ENCODE measurements around the gene IGFBP7. TPM values are rescaled to one million over a fixed set of nuclear protein-coding genes. Genes with fewer than 3 reads are reported as not detected.
"Not testable (repeated sequence)": the region's sequence is repeated elsewhere in the genome, so short reads cannot be mapped to it uniquely, and the experiment has no call there.

Gene IGFBP7
- total RNA-seq, 2 experiments from 2014 or later = not detected

- no peak for DNase-seq
- Mint-ChIP-seq H3K4me3 (no peak overlapping the region), H3K27me3 (no peaks in the 10 kb centered on the region), H3K9me3 (no peaks in the 10 kb centered on the region), H3K27ac (no peak overlapping the region), H3K4me1 (ENCODE audit: low read depth) (no peaks in the 10 kb centered on the region), H3K36me3 (ENCODE audit: low read depth) (no peaks in the 10 kb centered on the region)
- TF ChIP-seq, protein P1, sequence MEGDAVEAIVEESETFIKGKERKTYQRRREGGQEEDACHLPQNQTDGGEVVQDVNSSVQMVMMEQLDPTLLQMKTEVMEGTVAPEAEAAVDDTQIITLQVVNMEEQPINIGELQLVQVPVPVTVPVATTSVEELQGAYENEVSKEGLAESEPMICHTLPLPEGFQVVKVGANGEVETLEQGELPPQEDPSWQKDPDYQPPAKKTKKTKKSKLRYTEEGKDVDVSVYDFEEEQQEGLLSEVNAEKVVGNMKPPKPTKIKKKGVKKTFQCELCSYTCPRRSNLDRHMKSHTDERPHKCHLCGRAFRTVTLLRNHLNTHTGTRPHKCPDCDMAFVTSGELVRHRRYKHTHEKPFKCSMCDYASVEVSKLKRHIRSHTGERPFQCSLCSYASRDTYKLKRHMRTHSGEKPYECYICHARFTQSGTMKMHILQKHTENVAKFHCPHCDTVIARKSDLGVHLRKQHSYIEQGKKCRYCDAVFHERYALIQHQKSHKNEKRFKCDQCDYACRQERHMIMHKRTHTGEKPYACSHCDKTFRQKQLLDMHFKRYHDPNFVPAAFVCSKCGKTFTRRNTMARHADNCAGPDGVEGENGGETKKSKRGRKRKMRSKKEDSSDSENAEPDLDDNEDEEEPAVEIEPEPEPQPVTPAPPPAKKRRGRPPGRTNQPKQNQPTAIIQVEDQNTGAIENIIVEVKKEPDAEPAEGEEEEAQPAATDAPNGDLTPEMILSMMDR (IDR thresholded peaks at IDR 0.05) = no peak
- intact Hi-C loops (cut with micrococcal nuclease) = no loop called here
- POLR2A ChIA-PET = no interaction called here
- no peak for ATAC-seq
- CTCF ChIA-PET = interaction anchor here (1.5 kb wide), 1 partner anchor 98 kb away, joined by 3 read pairs; no protein-coding TSS in a partner anchor
Measured at GRCh38 chr4:57064811-57065711, 45.1 kb downstream of the IGFBP7 start.

GRCh38 chr4:57064120-57064519 lies 46.1 kb downstream of the IGFBP7 start:
- intact Hi-C loops (cut with micrococcal nuclease) = no loop called here
- DNase-seq = no peak
- ChIA-PET POLR2A (no interaction called here), CTCF (no interaction called here)
- no peak overlapping the region for H3K4me3 Mint-ChIP-seq
- TF ChIP-seq, protein P1 (IDR thresholded peaks at IDR 0.05) = no peak
- ATAC-seq = no peak
- peaks cover 2% of the 10 kb centered on the region for H3K9me3 Mint-ChIP-seq
- peaks cover 6% of the 10 kb centered on the region for H3K27me3 Mint-ChIP-seq
- no peaks in the 10 kb centered on the region for H3K4me1 Mint-ChIP-seq (ENCODE audit: low read depth)
- H3K27ac Mint-ChIP-seq = no peak overlapping the region
- H3K36me3 Mint-ChIP-seq (ENCODE audit: low read depth) = no peaks in the 10 kb centered on the region

- Mint-ChIP-seq H3K27me3 (peaks cover 7% of the 10 kb centered on the region), H3K27ac (no peak overlapping the region), H3K4me1 (ENCODE audit: low read depth) (no peaks in the 10 kb centered on the region), H3K9me3 (peaks cover 3% of the 10 kb centered on the region), H3K36me3 (ENCODE audit: low read depth) (no peaks in the 10 kb centered on the region), H3K4me3 (no peak overlapping the region)
- TF ChIP-seq, protein P1 (IDR thresholded peaks at IDR 0.05) = no peak
- CTCF ChIA-PET = no interaction called here
- POLR2A ChIA-PET = no interaction called here
- no peak for DNase-seq
- ATAC-seq = no peak
- intact Hi-C loops (cut with micrococcal nuclease) = no loop called here
Measured at GRCh38 chr4:57063518-57063917, 46.7 kb downstream of the IGFBP7 start.

DNA sequence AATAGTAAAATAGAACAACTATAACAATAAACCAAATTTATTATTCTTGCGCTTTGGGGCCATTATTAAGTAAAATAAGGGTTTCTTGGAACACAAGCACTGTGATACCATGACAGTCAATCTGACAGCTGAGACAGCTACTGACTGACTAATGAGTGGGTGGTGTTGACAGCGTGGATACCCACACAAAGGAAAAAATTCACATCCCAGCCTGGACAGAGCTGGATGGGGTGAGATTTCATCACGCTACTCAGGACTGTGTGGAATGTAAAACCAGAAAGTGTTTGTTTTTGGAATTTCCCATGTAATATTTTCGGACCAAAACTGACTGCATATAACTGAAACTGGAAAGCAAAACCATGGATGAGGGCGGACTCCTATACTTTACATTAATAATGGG lies 48.8 kb downstream of the IGFBP7 start:
- no peaks in the 10 kb centered on the region for H3K4me1 Mint-ChIP-seq (ENCODE audit: low read depth)
- peaks cover 11% of the 10 kb centered on the region for H3K27me3 Mint-ChIP-seq
- TF ChIP-seq, protein P1 (IDR thresholded peaks at IDR 0.05) = no peak
- intact Hi-C loops (cut with micrococcal nuclease) = no loop called here
- no peak overlapping the region for H3K27ac Mint-ChIP-seq
- no peaks in the 10 kb centered on the region for H3K36me3 Mint-ChIP-seq (ENCODE audit: low read depth)
- ChIA-PET CTCF (interaction anchor here (0.9 kb wide), 1 partner anchor 12 kb away, joined by 3 read pairs; no protein-coding TSS in a partner anchor), POLR2A (no interaction called here)
- no peak overlapping the region for H3K4me3 Mint-ChIP-seq
- ATAC-seq (no peak), DNase-seq (no peak)
- peaks cover 3% of the 10 kb centered on the region for H3K9me3 Mint-ChIP-seq

DNA sequence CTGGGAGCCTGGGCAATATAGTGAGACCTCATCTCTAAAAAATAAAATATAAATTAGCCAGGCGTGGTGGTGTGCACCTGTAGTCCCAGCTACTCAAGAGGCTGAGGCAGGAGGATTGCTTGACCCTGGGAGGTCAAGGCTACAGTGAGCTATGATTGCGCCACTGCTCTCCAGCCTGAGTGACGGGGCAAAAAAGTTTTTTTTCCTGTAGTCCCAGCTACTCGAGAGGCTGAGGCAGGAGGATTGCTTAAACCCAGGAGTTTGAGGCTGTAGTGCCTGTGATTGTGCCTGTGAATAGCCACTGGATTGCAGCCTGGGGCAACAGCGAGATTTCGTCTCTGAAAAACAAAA lies 49.5 kb downstream of the IGFBP7 start:
- H3K9me3 Mint-ChIP-seq; intact Hi-C loops (cut with micrococcal nuclease); H3K36me3 Mint-ChIP-seq (ENCODE audit: low read depth); H3K4me1 Mint-ChIP-seq (ENCODE audit: low read depth); DNase-seq; H3K27ac Mint-ChIP-seq; H3K4me3 Mint-ChIP-seq; POLR2A ChIA-PET; ATAC-seq: not testable (repeated sequence)
- peaks cover 15% of the 10 kb centered on the region for H3K27me3 Mint-ChIP-seq
- CTCF ChIA-PET = interaction anchor here (0.9 kb wide), 1 partner anchor 13 kb away, joined by 3 read pairs; no protein-coding TSS in a partner anchor

Data from activated CD8-positive, alpha-beta T cell treated with anti-CD3 and anti-CD28 coated beads for 36 hours (primary cell).